ENCODE measurements around the gene CUBN.
A peak's percentile ranks its signal among the peaks of the same experiment; 100 is the strongest.
"Not testable (repeated sequence)": the region's sequence is repeated elsewhere in the genome, so short reads cannot be mapped to it uniquely, and the experiment has no call there.

Gene CUBN

DNA sequence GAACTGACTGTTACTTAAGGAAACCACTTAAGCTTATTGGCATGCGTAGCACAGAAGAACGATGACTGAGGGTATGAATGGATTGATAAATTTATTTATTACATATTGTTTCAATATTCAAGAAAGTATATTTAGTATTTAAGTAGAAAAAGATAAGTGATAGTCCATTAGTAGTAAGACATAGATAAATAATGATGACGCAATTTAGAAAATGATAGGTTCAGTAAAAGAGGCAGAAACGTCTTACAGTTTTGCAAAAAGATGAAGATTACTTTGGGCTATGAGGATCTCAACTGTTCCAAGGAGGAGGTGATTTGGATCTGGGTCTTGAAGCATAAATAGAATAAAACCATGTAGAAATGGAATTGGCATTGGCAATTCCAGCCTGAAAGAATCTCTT is 275.8 kb downstream of the CUBN start:
- no peak for DNase-seq

DNA sequence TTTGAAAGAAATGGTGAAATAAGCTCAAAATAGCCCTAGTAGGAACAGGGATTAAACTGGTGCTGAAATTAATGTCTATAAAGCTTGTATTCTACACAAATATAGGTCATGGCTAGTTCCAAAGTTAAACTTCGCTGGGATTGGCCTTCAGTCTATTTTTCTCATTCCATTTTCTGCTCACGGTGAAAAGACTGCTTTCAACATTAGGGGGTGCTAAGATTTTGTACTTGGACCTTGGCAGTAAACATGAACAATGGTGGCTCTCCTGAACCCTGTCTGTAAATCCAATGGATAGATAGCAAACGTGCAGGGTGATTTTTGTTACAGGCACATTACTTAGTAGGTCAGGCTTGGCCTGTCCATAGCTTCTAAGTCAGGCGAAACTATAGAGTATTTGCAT is 276.4 kb downstream of the CUBN start:
- peak; percentile 63 for DNase-seq

DNA sequence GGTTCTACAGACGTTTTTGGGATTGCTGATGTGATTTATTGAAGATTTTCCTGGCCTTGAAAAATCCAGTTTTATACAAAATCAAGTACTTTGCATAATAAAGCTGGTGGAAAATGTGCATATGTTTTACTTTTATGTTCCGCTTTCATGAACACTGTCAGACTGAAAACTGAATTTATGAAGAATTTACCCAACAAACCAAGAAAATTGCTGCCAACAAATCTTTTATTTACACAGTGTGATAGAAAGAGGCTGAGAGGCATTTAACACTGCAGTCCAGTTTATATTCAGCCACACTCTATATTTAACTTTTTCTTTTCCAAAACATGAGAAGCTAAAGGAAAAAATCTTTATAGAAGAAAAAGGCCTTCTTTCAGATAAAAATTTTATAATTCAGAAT is 277.0 kb downstream of the CUBN start:
- no peak for DNase-seq

DNA sequence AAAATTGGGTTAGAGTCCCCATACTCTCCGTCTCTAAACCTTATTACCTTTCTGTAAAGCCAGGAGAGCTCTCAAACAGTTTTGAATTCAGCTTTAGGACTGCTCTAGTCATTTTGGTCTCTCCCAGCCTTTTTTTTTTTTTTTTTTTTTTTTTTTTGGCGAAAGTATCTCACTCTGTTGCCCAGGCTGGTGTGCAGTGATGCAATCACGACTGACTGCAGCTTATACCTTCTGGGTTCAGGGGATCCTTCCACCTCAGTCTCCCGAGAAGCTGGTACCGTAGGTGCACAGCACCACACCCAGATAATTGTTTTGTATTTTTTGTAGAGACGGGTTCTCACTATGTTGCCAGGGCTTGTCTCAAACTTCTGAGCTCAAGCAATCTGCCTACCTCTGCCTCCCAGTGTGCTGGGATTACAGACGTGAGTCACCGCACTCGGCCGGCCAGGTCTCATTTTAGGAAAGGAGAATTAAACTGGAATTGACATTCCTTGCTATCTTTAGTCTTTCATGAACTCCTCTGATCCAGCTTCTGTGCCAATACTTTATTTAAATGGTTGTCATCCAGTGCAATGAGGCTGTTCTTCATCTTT is 281.0 kb downstream of the CUBN start:
- DNase-seq: no peak

DNA sequence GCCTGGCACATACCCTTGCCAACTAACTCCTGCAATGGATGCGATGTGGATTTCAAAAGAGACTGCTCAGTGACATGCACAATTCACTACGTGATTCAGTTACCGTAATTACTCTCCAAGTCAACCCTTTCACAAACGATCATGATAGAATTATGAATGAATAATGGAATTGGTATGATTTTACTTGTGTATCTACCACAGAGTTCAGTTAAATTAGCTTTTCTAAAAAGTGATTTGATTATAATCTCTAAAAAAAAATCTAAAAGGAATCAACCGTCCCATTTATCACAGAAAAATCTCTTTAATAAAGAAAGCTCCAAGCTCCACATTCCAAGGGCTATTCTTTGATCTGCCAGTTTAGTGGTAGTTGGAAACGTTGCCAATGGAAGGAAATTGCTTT is 282.0 kb downstream of the CUBN start:
- DNase-seq: no peak

DNA sequence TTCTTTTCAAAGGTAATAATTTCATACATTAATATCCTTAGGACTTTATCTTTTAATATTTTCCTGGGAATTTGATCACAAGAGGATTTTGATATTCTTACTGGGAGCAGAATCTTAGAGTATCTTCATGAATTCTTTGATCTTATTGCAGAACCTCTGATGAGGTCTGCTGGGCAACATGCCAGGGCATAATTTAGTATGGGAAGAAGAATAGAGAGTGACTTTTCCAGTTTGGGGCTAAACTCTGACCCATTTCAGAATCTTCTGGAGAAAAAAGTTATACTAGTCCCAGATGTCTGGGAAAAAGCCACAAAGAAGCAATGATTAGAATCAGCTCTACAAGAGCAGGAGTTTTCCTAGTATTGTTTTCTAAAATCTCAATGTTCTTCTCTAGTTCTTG is 284.4 kb downstream of the CUBN start:
- no peak for DNase-seq

DNA sequence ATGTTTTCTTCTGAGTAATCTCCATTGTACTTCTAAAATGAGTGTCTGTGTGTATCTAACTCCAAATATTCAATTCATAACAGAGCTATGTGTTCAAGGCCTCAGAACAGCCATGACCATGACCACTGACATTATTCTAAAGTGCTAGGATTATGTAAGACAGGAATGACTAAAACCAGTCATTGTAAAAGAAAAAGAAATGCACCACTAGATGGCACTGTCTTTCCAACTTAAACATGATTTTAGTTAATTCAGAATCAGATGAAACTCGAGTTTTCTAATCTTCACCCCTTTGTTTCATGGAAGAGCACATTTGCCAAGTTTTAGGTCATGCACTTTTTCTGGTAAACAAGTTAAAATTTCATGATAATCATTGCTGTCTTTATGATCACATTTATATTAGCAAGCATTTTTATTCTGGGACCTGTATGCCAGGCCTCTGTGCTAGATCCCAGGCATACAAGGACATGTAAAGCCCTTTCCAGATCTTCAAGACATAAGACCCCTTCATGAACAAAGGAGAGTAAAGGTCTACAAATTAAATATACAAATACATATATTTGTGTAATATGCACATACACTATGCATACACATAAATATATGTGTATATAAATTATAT is 286.2 kb downstream of the CUBN start:
- DNase-seq: peak; percentile 80

DNA sequence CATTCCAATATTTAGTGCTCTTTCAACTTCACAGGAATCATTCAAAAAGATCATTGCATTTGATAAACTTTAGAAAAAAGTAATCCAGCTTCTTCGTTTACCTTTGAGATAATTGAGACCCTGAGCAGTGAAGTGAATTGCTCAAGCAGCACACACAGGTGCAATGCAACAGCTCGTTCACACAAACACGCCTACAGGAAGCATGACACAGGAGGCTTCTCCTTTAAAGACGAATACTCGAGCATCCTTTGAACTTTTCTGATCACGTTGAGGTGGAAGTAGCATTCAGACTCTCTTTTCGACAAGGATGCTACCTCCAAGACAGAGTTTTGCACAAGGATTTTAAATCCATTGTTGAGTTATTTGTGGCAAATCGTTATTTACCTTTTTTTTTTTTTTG is 294.4 kb downstream of the CUBN start:
- DNase-seq: no peak

DNA sequence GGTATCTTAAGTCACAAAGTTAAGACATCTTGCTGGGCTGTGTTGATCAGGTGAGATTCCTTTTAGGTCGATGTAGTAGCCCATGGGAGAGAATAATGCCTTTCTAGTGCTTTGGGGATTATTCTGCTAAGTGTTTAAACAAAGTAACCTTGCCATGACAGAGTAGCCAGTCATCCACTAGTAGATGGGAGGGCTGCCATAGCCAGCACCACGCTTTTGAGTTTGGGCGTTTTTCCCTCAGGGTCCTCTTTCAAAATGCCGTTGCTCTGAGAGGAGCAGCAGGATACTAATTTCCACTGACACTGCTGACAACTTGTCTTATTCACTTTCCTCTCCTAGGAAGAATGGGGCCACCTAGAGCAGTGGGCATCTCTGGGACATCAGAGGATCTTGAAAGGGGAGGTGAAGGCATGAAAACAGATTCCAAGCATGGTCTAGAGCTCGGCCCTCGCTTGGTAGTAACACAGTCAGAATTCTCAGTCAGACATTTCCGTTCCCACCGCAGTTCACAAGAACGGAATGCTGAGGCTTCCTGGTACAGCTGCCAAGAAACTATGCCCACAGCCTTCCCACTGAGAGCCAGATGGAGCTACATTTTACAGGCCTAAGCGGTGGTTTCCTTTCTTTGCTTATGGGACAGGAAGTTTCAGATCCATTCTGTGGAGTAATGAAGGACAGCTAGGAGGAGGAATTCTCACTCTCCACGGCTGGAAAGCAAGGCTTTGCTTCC is 297.1 kb downstream of the CUBN start:
- DNase-seq: no peak

DNA sequence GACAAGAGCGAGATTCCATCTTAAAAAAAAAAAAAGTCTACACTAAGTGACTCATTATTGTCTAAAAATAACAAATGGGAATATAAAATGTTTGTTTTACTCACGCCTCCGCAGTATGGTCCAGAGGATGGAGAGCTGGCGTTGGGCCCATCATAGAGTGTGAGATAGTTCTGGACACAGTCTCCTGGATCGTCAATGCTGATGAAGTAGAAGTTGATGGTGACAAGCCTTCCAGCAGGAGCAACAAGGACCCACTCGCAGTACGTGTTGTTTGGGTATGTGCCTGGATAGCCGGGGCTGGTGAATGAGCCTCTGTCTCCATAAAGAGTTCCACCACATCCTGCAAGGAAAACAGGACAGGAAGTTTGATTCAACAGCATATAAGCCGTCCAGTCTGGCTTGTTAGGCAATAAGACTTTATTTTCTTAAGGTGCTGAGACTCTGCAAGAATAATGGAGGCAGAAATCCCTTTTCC is 300.9 kb downstream of the CUBN start:
- peak; percentile 88 for DNase-seq

DNA sequence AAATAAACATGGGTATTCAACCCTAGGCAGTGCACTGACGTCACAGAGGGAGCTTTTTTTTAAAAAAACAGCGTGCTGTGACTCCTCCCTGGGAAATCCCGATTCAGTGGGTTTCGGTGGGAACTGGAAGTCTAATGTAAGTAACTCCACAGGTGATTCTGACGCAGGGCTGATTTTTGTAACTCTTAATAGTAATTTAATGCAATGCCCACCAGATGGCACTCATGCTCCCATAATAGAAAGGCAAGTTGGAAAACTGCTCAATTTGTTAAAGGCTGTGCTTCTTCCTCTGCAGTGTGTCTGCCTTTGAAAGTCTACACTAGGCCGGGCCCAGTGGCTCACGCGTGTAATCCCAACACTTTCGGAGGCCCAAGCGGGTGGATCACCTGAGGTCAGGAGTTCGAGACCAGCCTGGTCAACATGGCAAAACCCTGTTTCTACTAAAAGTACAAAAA is 301.5 kb downstream of the CUBN start:
- DNase-seq: peak; percentile 62

DNA sequence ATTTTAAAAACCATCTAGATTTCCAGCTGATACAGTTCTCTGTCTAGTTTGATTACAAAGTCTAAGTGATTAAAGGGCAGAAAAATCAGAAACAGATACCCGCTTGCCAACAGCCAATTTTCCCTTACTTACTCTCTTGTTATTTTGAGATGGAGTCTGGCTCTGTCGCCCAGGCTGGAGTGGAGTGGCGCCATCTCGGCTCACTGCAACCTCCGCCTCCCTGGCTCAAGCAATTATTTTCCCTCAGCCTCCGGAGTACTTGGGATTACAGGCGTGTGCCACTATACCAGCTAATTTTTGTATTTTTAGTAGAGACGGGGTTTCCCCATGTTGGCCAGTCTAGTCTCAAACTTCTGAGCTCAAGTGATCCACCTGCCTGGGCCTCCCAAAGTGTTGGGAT is 302.1 kb downstream of the CUBN start:
- not testable (repeated sequence) for DNase-seq

DNA sequence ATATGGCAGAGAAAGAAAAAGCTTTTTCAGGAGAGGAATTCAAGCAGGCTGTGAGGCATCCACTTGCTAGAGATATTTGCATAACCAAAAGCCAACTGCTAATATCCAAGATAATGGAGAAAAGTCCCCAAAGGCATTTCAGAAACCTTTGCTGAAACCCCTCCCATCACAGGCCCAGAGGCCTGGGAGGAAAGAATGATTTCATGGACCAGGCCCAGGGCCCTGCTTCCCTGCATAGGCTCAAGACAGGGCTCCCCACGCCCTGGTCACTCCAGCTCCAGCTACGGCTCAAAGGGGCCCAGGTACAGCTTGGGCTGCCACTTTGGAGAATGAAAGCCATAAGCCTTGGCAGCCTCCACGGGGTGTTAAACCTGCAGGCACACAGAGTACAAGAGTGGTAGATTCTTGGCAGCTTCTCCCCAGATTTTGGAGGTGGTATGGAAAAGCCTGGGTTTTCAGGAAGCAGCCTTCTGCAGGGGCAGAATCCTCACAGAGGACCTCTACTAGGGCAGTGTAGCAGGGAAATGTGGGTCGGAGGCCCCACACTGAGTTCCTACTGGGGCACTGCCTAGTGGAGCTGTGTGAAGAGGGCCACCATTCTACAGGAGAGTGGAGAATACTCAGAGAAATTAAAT is 306.8 kb downstream of the CUBN start:
- DNase-seq: no peak

DNA sequence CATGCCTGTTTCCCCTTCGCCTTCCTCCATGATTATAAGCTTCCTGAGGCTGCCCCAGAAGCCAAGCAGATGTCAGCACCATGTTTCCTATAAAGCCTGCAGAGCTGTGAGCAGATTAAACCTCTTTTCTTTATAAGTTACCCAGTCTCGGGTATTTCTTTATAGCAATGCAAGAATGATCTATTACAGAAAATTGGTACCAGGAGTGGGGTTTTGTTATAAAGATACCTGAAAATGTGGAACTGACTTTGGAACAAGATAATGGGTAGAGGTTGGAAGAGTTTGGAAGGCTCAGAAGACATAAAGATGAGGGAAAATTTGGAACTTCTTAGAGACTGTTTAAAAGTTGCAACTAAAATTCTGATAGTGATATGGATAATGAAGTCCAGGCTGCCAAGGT is 307.6 kb downstream of the CUBN start:
- DNase-seq: no peak

DNA sequence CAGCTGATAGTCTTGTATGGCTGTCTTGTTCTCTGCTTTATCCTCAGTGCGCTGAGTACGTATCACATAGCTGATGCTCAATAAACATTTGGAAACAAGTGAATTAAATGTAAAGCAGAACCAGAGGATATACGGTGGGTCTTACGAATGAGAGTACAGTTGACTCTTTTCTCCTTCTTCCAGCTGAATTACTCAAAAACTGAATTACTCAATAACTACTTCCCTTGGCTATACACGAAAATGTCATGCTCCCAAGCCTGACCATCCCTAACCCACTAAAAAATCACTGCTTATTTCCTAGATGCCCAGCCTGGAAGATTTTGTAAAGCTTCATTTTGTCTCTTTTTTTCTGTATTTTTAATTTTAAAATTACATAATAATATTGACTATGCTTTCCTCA is 309.2 kb downstream of the CUBN start:
- DNase-seq: no peak

DNA sequence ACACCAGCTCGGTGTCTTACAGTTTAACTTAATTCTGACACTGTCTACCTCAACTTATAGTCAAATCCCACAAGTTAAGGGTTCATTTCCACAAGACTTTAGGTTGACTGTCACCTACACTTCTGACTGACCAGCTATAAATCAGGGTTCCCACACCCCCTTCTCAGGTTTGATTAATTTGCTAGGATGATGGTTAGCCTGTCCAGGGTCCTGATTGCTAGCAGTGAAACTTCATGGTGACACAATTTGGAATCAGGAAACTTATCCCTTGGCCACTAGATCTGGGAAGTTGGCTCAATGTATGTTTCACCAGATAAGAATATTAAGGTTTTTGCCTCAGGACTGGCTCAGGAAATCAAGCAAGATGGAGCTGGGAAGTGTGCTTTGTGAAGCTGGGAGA is 309.6 kb downstream of the CUBN start:
- DNase-seq: no peak

DNA sequence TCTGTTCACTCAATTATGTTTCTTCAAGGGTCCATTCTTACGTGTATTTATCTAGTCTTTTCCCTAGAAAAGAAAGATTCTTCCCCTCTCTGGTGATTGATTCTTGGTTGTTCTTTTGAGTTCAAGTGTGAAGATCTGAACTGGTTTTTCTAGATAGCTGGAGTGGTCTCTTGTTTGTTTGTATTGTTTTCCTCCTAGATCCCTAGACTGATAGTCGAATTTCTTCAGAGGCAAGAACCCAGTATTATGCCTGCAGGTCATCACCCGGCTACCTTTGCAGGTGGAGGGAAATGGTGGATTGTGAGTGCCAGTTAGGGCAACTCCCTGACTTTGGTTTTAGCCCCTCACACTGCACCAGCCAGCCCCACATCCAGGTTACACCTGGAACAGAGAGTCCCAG is 310.2 kb downstream of the CUBN start:
- no peak for DNase-seq

DNA sequence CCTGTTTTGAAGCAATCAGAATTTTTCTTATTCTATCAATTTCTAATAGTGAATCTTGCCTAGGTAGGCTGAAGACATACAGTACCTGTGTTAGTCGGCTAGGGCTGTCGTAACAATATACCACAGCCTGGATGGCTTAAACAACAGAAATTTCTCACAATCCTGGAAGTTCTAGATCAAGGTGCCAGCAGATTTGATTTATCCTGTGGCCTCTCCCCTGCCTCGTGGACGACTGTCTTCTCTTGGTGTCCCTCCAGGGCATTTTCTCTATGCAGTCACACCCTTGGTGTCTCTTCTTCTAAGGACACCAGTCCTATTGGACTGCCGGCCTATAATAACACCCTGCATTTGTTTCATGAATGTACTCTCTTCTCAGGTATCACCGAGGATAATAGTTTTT is 310.6 kb downstream of the CUBN start:
- DNase-seq: no peak

DNA sequence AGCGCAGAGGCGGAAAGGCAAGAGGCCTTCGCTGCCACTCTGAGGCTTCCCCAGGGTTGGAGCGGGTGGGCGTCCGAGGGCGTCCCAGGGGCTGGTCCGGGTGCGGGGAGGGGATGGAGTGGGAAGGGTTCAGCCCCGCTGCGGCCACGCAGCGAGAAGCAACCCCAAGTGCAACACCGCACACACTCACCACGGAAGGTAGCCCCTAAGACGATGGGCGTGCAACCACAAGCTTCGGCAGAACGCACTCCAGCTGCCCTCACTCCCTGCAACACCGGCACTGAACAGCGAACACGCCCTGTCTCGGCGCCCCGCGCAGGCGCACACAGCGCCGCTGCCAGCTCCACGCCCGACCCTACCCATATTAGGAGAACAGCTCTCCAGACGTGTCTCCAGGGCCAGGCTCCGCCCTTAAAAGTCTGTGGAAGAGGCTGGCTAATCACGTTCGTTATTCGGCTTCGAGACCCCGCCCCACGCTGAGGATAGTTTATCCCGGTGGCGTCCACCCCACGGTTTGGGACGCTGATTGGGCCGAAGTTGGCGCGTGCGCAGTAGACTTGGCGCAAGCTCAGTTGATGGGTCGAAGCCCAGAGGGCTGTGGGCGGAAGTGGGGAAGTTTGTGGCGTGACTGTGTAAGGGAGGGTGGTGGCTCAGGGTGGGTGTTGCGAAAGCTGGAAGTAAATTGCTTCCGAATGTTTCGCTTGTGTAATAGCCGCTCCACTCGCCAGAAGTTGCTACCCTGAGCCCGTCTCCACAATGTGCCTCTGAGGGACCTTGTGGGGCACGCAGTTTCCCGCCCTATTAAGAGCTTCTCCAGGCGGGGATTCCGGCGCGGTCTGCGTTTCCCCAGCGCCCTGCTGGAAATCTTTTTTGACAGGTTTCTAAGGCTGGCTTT is 312.2 kb downstream of the CUBN start, which contains the start of gene RSU1:
TSS of gene RSU1 (minus strand) at position 300 of the 895 bp plus-strand sequence. CDS start 343 bp downstream, outside the sequence.
- DNase-seq: peak; percentile 100

DNA sequence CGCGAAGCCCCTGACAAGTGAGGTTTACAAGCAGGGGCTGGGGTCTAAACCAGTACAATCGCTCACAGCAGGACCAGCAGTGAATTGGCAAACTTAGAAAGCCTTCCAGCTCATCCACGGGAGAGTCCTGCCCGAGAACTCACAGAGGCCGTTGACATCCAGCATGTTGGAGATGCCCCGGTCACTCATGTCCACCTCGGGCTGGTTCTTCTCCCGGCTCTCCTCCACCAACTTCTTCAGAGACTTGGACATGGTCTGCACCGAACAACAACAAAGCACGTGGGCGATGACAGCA is 312.8 kb downstream of the CUBN start:
- peak; percentile 28 for DNase-seq

DNA sequence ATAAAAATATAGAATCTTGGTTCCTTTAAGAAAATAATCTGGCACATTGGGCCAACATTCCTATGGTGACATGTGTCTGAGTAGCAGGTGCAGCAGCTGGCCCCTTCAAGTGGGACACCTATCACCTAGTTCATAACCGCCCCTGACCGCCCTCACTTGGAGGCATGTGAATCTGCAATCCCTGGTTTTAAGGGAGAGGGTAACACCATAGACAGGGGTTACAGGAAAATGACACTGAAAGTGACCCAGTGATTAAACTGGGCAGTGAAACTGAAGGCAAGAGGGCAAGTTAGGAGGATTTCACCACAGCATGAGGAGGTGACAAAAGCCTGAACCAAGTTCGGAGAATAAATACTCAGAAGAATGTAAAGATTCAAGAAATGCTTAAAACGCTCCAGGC is 313.4 kb downstream of the CUBN start:
- no peak for DNase-seq

DNA sequence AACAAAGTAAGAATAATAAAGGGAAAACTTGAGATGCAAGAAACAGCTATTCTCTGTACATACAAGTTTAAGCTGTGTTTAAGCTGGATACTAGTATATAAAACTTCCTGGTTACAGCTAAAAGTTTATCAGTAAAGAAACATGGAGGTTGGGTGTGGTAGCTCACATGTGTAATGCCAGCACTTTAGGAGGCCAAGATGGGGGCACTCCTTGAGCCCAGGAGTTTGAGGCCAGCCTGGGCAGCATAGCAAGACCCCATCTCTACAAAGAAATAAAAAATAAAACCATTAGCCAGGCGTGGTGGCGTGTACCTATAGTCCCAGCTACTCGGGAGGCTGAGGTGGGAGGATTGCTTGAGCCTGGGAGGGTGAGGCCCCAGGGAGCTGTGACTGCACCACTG is 315.6 kb downstream of the CUBN start:
- no peak for DNase-seq

DNA sequence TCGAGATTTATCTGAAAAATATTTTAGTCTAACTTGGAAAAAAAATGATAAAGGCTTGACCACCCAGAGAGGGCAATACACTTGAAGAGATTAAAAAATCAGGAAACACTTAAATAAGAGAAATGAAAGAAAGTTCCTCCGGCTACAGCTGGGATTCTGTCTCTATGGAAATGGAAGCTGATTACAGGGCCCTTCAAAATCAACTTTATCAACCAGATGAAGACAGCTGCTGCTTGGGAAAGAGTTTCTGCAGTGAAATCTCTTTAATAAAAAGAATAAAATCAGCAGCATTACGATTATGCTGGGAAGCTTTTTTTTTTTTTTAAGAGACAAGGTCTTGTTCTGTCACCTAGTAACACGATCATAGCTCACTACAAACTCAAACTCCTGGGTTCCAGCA is 316.9 kb downstream of the CUBN start:
- DNase-seq: no peak
